Uterus (tissue), 2 donors: Measurements from ENCODE around the gene NRARP.

Experiments
- CTCF ChIP-seq, 4 experiments: fragments of 200-600 bp in 2 of 4; fragments of 450-650 bp in 2 of 4; sonication (generic) in 2 of 4; IDR thresholded peaks; one replicate each; pipeline ENCODE4 v1.5.1; 2016 to 2019; ENCODE audit warnings: antibody characterized with exemption in 4 of 4, mild to moderate bottlenecking in 2 of 4, moderate library complexity in 1 of 4
- POLR2A ChIP-seq, 2 donors: fragments of 450-650 bp; IDR thresholded peaks; one replicate each; pipeline ENCODE4 v1.6.1; 2016; ENCODE audit warnings: antibody characterized with exemption in 2 of 2, mild to moderate bottlenecking in 1 of 2, moderate library complexity in 1 of 2

- no peak for TF ChIP-seq CTCF (IDR thresholded peaks at IDR 0.05)
- TF ChIP-seq POLR2A (IDR thresholded peaks at IDR 0.05) = no peak
Measured at GRCh38 chr9:137325799-137326198, 23.7 kb upstream of the NRARP start.
